GM21786 (cell line): ENCODE measurements around the gene KRT9.
"Not testable (repeated sequence)": the region's sequence is repeated elsewhere in the genome, so short reads cannot be mapped to it uniquely, and the experiment has no call there.

Experiments used
- ATAC-seq: cut with Tn5 transposase; IDR thresholded peaks from one replicate; pipeline ENCODE4 v1.9.1; 2021; ENCODE audit not compliant: unreplicated experiment

Gene KRT9, protein sequence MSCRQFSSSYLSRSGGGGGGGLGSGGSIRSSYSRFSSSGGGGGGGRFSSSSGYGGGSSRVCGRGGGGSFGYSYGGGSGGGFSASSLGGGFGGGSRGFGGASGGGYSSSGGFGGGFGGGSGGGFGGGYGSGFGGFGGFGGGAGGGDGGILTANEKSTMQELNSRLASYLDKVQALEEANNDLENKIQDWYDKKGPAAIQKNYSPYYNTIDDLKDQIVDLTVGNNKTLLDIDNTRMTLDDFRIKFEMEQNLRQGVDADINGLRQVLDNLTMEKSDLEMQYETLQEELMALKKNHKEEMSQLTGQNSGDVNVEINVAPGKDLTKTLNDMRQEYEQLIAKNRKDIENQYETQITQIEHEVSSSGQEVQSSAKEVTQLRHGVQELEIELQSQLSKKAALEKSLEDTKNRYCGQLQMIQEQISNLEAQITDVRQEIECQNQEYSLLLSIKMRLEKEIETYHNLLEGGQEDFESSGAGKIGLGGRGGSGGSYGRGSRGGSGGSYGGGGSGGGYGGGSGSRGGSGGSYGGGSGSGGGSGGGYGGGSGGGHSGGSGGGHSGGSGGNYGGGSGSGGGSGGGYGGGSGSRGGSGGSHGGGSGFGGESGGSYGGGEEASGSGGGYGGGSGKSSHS

DNA sequence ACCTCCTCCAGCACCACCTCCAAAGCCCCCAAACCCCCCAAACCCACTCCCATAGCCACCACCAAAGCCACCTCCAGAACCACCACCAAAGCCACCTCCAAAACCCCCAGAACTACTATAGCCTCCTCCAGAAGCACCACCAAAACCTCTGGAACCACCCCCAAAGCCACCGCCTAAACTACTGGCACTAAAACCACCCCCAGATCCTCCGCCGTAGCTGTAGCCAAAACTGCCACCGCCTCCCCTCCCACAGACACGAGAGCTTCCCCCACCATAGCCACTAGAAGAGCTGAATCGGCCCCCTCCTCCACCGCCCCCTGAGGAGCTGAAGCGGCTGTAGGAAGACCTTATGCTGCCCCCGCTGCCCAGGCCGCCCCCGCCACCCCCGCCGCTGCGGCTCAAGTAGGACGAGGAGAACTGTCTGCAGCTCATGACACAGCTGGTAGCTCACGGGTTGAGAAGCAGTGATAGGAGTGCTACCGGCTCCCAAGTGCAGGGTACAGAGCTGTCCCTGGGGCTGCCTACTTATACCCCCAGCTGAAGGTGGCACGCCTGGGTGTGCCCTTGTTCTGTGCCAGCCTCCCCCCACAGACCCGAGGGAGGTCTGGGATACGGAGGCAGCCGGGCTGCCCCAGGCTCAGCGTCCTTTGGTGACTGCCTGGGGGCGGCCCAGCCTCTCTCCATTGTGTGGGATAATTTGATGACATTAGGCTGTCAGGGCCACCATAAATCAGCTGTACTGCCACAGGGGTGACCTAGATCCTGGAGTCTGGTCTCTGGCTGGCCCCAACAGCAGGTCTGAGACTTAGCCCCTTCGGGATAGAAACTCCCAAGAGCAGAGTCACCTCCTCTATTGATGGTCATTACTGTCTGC, at the start of gene KRT9:
KRT9 (minus strand) TSS at position 499 of the 874 bp plus-strand sequence; CDS start at position 432, 67 bp downstream.
- no peak for ATAC-seq

DNA sequence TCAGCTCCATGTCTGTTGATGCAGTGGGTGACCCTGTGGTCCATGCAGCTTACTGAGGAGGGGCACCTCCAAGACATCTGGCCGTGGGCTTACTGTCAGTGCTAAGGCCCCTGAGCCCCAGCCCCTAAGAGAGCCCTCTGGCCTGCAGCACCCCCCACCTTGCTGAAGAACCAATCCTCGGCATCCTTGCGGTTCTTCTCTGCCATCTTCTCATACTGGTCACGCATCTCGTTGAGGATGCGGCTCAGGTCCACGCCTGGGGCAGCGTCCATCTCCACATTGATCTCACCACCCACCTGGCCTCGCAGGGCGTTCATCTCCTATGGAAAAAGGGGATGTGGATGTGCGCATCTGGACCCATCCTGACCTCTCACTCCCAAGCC, 49.6 kb upstream of the KRT9 start:
- ATAC-seq, result not testable (repeated sequence)

DNA sequence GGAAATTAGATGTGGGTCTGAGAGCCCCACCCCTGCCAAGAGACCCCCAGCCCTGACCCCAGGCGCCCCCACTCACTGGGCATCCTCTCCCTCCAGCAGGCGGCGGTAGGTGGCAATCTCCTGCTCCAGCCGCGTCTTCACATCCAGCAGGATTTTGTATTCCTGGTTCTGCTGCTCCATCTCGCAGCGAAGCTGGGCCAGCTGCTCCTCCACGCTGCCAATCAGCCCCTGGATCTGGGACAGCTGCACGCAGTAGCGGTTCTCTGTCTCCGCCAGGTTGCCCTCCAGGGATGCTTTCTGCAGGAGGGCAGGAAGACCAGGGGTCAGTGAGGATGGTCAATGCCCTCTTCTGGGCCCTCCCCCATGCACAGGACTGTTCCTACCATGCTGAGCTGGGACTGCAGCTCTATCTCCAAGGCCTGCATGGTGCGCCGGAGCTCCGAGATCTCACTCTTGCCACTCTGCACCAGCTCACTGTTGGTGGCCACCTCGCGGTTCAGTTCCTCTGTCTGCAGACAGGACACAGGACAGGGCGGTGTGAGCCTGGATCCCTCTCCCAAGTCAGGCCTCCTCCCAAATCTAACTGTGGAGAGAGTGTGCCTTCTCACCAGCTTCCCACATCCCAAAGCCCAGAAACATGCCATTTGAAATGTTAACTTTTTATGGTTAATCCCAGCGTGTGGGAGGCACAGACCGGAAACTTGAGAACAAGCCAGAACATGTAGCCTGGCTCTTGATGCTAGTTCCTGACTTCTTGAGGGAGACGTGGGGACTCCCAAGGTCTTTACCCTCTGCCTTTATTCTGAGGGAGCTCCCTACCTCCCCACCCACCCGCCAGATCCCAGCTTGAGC, 49.0 kb upstream of the KRT9 start:
- ATAC-seq, result no peak

DNA sequence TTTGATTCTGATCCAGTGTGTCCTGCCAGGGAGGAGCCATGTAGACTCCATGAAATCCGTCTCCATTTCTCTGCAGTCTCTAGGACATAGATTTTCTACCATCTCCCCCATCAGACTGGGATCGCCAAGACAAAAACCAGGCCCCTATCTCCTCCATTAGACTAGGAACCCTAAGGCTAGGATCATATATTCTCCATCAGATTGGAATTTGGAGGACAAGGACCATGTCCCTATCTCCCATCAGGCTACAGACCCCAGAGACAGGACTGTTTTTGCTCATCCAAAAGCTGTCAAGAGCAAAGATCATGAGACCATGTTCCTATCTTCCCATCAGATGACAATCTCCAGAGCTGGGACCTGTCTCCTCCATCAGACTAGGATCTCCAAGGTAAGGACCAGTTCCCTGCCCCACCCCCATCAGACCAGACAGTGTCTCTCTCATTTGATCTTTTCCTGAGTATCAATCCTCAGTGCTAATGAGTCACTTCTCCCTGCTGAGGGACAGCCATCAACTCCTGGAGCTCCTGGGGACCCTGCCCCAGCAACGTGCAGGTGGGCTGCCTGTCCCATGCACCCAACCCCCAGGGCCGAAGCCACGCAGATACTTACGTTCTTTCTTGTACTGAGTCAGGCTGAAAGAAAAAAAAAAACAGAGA, 48.2 kb upstream of the KRT9 start:
- ATAC-seq, result not testable (repeated sequence)

DNA sequence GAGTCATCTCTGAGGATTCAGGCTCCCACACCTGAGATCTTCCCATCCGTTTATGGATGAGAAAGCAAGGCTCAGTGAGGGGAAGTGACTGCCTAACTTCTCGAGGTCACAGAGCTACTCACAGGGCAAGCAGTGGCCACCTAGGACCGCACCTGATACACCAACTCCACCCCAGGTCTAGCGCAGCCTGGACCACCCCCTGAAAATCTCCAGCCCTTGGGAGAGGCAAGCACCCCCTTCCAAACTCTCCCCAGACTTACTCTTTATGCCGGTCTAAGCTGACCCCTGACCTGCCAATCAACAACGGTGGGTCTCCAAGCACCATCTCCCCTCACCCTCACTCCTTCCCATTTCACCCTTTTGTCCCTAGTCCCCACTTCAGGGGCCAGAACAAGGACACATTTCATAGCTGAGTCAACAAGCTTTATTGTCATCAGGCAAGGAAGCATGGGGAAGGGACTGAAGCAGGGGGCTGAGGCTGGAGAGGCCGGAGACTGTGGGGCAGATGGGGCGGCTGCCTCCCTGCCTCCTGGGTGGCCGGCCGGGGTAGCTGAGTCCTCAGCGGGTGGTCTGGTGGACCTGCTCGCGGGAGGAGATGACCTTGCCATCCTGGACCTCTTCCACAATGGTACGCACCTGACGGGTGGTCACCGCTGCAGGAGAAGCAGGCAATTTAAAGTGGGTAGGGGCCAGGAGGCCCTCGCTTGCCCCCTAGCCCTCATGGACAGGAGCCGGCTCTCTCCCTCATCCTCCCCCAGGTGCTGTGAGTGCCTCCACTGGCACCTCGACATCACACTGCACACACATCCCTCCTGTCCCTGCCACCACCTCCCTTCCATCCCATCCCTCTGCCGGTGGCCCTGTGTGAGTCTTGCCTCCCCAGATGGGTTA, 47.4 kb upstream of the KRT9 start:
- ATAC-seq, result no peak

DNA sequence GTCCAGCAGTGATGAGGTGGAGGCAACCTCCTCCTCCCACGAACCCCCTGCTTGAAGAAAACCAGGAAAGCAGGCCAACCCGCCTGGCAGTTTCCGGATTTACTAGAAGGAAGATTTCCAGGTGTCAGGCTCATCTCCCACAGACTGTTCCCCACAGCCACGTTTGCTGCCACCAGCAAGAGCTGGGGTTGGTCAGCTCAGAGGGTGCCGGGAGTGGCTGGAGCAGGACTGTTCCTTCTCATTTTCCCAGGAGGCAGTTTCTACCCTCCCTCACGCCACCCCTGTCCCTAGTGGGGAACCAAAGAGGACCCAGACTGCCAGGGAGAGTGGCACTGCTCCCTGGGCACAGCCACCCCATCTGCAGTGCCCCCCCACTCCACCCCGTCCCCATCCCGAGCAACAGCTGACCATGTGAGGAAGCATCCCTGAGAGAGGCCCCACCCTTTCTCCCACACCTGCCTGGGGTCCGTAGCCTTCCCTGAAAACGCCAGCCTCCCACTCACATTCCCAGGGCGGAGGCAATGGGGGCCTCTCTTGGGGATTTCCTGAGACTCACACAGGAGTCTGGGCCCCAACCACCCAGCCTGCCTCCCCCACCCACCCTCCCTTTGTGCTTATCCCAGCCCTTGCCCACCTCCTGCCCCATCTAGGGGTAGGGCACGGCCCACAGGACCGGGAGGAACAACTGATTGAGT, 46.6 kb upstream of the KRT9 start:
- ATAC-seq, result no peak

DNA sequence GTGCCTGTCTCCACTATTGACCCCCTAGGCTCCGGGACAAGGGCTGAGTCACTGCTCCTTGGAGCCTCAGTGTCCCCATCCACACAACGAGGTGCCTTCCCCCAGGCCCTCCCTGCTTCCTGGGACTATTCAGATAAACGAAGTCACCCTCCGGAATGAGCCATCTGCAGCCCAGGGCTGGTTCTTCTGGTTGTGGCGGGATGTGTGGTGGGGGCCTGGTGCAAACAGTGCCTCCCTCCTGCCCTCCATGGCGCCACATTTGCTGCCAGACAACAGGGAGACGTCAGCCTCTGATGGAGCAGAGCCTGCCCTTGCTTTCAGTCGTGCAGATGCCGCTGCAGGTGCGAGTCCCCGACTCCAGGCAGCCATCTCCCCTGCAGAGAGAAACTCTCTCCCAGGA, 45.8 kb upstream of the KRT9 start:
- ATAC-seq, result no peak

DNA sequence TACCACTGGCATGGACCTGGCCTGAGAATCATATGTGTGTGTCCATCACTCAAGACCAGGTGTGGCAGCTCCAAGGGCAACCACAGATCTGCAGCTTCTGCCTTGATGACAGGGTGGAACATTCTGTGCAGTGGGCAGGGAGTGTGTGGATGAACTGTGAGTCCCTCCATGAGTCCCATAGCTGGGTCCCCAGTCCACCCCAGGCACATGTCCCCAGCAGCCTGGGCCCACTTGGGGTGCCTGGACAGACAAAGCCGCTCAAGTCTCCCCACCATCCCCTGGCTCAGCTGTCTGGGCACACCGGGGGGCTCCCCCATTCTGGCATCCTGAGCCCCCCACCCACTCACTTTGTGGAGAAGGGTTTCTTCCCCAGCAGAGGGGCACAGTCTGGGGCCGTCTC, 45.3 kb upstream of the KRT9 start:
- ATAC-seq, result no peak

DNA sequence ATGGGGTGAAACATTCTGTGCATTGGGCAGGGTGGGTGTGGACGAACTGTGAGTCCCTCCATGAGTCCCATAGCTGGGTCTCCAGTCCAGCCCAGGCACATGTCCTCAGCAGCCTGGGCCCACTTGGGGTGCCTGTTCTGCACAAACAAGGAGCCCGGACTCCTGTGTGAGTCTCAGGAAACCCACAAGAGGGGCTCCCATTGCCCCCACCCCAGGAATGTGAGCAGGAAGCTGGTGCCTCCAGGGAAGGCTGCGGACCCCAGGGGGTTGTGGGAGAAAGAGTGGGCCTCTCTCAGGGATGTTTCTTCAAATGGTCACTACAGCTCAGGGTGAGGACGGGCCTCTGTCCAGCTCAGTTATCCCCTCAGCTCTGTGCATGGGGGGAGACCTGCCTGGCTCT, 44.6 kb upstream of the KRT9 start:
- not testable (repeated sequence) for ATAC-seq

DNA sequence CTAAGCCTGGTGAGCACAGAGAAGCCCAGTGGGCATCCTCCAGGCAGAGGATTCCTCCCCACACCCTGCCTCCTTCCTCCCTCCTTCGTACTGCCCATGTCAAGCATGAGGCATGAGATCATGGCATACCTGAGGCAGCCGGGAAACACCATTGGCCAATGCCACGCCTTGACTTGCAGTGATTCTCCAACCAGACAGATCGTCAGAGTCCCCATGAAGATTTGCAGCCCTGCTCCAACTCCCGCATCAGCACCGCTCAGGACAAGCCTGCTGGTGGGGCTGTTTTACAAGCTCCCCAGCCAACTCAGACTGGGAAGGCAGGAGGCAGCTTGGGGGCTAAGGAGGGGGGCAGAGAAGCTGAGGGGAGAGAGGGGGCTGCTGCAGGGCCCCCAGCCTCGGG, 43.6 kb upstream of the KRT9 start:
- ATAC-seq, result no peak

DNA sequence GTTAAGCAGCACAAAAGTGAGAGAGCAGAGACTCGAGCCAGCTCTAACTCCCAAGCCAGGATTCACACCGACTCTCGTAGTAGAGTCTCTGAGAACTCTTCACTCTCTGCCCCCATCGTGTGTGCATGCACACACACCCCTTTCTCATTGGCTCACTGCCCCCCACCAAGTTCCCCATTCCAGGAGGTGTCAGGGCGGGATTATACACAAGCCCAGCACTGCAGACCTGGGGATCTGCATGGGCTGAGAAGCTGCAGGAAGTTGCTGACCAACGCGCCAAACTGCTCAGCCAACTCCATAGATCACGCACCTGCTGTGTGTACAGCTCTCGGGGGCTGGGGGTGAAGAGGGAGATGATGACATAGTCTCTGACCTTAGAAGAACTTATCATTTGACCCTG, 42.9 kb upstream of the KRT9 start:
- not testable (repeated sequence) for ATAC-seq

DNA sequence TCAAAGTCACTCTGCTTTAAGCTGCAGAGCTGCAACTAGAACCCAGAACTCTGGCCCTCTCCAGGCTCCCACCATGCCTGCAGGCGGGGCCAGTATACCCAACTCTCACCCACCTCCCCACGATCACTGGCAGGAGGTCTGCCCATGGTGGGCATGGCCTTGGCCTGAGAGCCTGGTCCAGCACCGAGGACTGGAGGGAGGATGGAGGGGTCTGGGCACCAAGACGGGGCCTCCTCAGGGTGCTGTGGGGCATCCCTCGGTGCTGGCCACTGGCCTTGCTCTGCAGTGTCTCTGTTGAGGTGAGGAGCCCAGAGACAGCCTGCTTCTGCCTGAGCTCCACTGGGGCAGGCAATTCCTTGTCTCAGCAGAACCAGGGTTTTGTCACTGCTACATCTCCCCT, 42.2 kb upstream of the KRT9 start:
- no peak for ATAC-seq

DNA sequence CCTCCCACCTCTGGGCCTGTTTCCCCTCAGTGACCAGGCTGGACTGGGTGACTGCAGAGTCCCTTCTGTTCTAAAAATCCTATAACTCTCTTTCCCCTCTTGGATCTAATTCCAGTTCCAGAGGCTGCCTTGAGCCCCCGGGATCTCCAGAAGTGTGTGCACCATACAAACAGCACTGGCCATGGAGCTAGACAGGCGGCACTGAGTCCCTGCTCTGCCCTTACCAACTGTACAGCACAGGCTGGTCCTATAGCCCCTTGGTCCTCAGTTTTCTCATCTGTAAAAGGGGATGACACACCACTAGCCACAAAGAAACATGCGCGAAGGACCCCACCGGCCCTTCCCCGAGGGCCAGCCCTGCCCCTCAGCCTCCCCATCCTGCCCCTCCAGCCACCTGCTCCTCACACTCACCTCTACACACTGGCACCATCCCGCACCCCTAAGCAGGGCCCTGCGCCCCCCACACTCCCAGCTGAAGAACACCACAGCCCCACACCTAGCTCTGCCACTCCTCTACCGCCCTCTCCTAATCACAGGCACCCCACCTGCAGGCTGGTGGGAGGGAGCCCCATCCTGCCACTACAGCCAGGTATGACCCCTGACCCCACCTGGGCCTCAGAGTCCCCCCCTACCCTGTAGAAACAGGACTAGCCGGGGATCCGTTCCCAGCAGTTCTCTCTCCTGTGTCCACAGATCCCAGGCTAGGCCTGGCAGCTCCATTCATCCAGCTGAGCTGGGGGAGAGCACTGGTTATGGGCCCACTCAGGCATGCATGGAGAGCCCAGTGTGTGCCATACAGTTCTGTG, 41.6 kb upstream of the KRT9 start:
- no peak for ATAC-seq

DNA sequence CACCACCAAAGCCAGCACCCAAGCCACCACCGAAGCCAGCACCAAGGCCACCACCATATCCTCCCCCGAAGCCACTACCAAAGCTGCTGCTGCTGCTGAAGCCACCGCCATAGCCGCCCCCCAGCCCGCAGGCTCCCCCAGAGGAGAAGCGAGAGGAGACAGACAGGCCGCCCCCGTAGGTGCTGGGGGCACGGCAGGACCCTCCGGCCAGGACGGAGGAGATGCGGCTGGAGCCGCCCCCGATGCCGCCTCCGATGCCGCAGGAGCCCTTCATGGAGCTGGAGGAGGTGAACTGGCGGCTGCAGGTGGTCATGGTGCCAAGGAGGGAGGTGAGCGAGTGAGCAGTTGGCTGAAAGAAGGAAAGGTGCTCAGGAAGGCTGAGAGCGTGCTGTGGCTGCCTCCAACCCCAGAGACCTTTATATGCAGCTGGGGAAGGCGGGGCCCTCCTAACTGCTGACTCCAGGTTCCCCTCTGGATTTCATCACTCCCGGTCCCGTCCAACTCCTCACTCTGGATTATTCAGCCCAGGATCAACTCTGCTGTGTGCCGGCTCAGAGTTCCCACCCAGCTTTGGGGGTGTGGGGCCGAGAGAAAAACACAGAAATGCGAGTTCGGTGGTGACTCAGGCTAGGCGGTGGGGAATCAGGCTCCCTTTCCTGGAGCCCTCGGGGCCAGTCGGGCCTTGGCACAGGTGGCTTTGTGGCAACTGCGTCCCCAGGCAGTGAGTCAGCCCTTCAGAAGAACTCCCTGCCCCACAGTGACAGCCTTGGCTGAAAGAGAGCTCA, 40.7 kb upstream of the KRT9 start, which contains the start of gene KRT16:
KRT16 (minus strand) TSS at position 392 of the 785 bp plus-strand sequence; CDS start at position 313, 79 bp downstream.
- not testable (repeated sequence) for ATAC-seq

DNA sequence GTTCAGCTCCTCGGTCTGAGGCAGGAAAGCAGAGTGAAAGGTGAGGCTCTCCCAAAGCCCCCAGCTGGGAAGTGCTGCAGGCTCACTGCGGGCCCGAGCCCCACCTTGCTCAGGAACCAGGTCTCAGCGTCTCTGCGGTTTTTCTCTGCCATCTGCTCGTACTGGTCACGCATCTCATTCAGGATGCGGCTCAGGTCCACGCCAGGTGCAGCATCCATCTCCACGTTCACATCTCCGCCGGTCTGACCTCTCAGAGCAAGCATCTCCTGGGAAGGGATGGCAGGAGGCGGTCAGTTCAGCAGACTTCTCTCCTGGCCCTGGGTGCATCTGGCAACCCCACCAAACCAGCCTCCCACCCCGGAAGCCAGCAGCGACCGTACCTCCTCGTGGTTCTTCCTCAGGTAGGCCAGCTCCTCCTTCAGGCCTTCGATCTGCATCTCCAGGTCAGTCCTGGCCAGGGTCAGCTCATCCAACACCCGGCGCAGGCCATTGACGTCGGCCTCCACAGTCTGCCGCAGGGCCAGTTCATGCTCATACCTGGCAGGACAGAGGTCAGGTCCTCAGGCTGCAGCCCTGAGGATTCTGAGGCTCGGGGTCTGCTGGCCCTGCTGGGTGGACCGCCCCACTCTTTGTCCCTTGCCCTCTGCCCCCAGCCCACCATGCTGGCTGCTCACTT, 39.2 kb upstream of the KRT9 start:
- ATAC-seq, result no peak

DNA sequence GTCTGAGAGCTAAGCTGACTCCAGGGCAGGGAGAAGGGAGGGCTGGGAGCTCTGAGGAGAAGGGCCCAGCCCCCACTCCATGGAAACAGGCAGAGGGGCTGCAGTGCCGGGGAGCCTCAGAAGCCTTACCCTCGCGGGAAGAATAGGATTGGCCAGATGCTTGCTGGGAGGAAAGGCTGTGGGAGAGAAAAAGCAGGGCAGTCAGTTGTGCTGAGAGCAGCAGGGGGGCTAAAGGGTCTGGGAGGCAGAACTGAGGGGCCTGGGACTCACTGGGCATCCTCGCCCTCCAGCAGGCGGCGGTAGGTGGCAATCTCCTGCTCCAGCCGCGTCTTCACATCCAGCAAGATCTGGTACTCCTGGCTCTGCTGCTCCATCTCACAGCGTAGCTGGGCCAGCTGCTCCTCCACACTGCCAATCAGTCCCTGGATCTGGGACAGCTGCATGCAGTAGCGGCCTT, 38.2 kb upstream of the KRT9 start:
- not testable (repeated sequence) for ATAC-seq
